H9 (cell line): ENCODE data around the gene RSU1. TPM values are rescaled to one million over a fixed set of nuclear protein-coding genes. Genes with fewer than 3 reads are reported as not detected.

Experiments used
- DNase-seq: peaks from one replicate; pipeline ENCODE4 v3.0.0-alpha.2; 2017
- H2AFZ ChIP-seq: one replicate; pipeline ENCODE4 v1.6.1; 2013; ENCODE audit warnings: mild to moderate bottlenecking, low read length, control low read depth, moderate library complexity
- H2AK5ac ChIP-seq: 2 replicates; pipeline ENCODE4 v1.6.1; 2013; ENCODE audit warnings: low read length, control low read depth, mixed read lengths; ENCODE audit not compliant: insufficient read length
- H2BK120ac ChIP-seq: one replicate; pipeline ENCODE4 v1.6.1; 2013; ENCODE audit warnings: low read depth, mild to moderate bottlenecking, low read length, control low read depth, inconsistent platforms; ENCODE audit not compliant: poor library complexity, severe bottlenecking
- H2BK12ac ChIP-seq: 2 replicates; pipeline ENCODE4 v1.6.1; 2013; ENCODE audit warnings: low read length, control low read depth, mixed read lengths, low read depth; ENCODE audit not compliant: insufficient read length
- H2BK15ac ChIP-seq: 2 replicates; pipeline ENCODE4 v1.6.1; 2013; ENCODE audit warnings: low read depth, low read length, control low read depth
- H2BK20ac ChIP-seq: one replicate; pipeline ENCODE4 v1.6.1; 2013; ENCODE audit warnings: low read depth, mild to moderate bottlenecking, low read length, control low read depth, inconsistent platforms; ENCODE audit not compliant: poor library complexity, severe bottlenecking
- H2BK5ac ChIP-seq: 2 replicates; pipeline ENCODE4 v1.6.1; 2013; ENCODE audit warnings: low read length, control low read depth, mixed read lengths; ENCODE audit not compliant: insufficient read length
- H3K14ac ChIP-seq: 2 replicates; pipeline ENCODE4 v1.6.1; 2013; ENCODE audit warnings: low read length, control low read depth; ENCODE audit not compliant: insufficient read depth
- H3K18ac ChIP-seq: 2 replicates; pipeline ENCODE4 v1.6.1; 2013; ENCODE audit warnings: low read depth, mild to moderate bottlenecking, mixed read lengths, low read length, control low read depth; ENCODE audit not compliant: insufficient read length
- H3K23ac ChIP-seq: 2 replicates; pipeline ENCODE4 v1.6.1; 2013; ENCODE audit warnings: low read length, control low read depth, mixed read lengths, low read depth; ENCODE audit not compliant: insufficient read length
- H3K23me2 ChIP-seq: 2 replicates; pipeline ENCODE4 v1.6.1; 2013; ENCODE audit warnings: low read depth, mild to moderate bottlenecking, mixed read lengths, low read length, control low read depth; ENCODE audit not compliant: insufficient read length, poor library complexity, severe bottlenecking
- H3K27ac ChIP-seq: 2 replicates; pipeline ENCODE4 v1.5.1; 2013; ENCODE audit warnings: low read length, control low read depth, mixed read lengths, low read depth; ENCODE audit not compliant: insufficient read length
- H3K27me3 ChIP-seq: 2 replicates; pipeline ENCODE4 v1.6.1; 2013; ENCODE audit warnings: low read length, control low read depth, inconsistent platforms; ENCODE audit not compliant: insufficient read depth
- H3K4ac ChIP-seq: 2 replicates; pipeline ENCODE4 v1.6.1; 2013; ENCODE audit warnings: low read depth, mild to moderate bottlenecking, control low read depth, inconsistent platforms, low read length, moderate library complexity
- H3K4me1 ChIP-seq: 2 replicates; pipeline ENCODE4 v1.6.1; 2013; ENCODE audit warnings: low read length, control low read depth, inconsistent platforms; ENCODE audit not compliant: insufficient read depth
- H3K4me2 ChIP-seq: 2 replicates; pipeline ENCODE4 v1.6.1; 2013; ENCODE audit warnings: low read length, control low read depth, mixed read lengths; ENCODE audit not compliant: insufficient read length, insufficient read depth
- H3K56ac ChIP-seq: 2 replicates; pipeline ENCODE4 v1.6.1; 2013; ENCODE audit warnings: low read depth, mild to moderate bottlenecking, mixed read lengths, low read length, control low read depth; ENCODE audit not compliant: insufficient read length
- H3K79me1 ChIP-seq: 2 replicates; pipeline ENCODE4 v1.6.1; 2013; ENCODE audit warnings: low read depth, mild to moderate bottlenecking, moderate library complexity, low read length, control low read depth, inconsistent platforms; ENCODE audit not compliant: insufficient read depth, poor library complexity, severe bottlenecking
- H3K79me2 ChIP-seq: 2 replicates; pipeline ENCODE4 v1.6.1; 2013; ENCODE audit warnings: low read length, control low read depth, inconsistent platforms; ENCODE audit not compliant: insufficient read depth
- H3K9ac ChIP-seq: 2 replicates; pipeline ENCODE4 v1.6.1; 2013; ENCODE audit warnings: low read length, control low read depth, mixed read lengths; ENCODE audit not compliant: insufficient read length; ENCODE audit errors: extremely low read depth
- H3K9me3 ChIP-seq: one replicate; pipeline ENCODE4 v1.6.1; 2013; ENCODE audit warnings: low read depth, low read length, inconsistent platforms; ENCODE audit not compliant: control insufficient read depth
- H3T11ph ChIP-seq: one replicate; pipeline ENCODE4 v1.6.1; 2013; ENCODE audit warnings: mild to moderate bottlenecking, low read length, control low read depth, inconsistent platforms
- H4K20me1 ChIP-seq: one replicate; pipeline ENCODE4 v1.6.1; 2013; ENCODE audit not compliant: control insufficient read depth, insufficient read length, insufficient read depth
- H4K5ac ChIP-seq: 2 replicates; pipeline ENCODE4 v1.6.1; 2013; ENCODE audit warnings: low read depth, mild to moderate bottlenecking, mixed read lengths, low read length, control low read depth; ENCODE audit not compliant: insufficient read length
- H4K8ac ChIP-seq: replicated peaks from 2 replicates; pipeline ENCODE4 v1.6.1; 2013; ENCODE audit warnings: low read length, control low read depth, mixed read lengths, low read depth; ENCODE audit not compliant: insufficient read length
- H4K91ac ChIP-seq: 2 replicates; pipeline ENCODE4 v1.6.1; 2013; ENCODE audit warnings: low read depth, mild to moderate bottlenecking, moderate library complexity, mixed read lengths, low read length, control low read depth; ENCODE audit not compliant: insufficient read length
- H3K27ac Mint-ChIP-seq, 3 experiments: 2 replicates in 2 of 3; 3 replicates in 1 of 3; pipeline ENCODE4 v1.8.0; 2020 to 2021; ENCODE audit warnings: mixed read lengths in 3 of 3, mild to moderate bottlenecking in 1 of 3, moderate library complexity in 1 of 3
- H3K27me3 Mint-ChIP-seq: 2 replicates; pipeline ENCODE4 v1.8.0; 2021; ENCODE audit warnings: low read depth, mild to moderate bottlenecking, moderate library complexity, mixed read lengths
- H3K36me3 Mint-ChIP-seq, 3 experiments: 2 replicates in 2 of 3; 3 replicates in 1 of 3; pipeline ENCODE4 v1.8.0; 2020 to 2021; ENCODE audit warnings: low read depth in 3 of 3, mixed read lengths in 3 of 3; ENCODE audit not compliant: insufficient read depth in 1 of 3
- H3K4me1 Mint-ChIP-seq, 2 experiments: 2 replicates each; pipeline ENCODE4 v1.8.0; 2020; ENCODE audit warnings: mixed read lengths in 2 of 2
- H3K4me3 Mint-ChIP-seq, 2 experiments: 2 replicates in 1 of 2; 3 replicates in 1 of 2; pipeline ENCODE4 v1.8.0; 2020 to 2021; ENCODE audit warnings: mild to moderate bottlenecking in 2 of 2, mixed read lengths in 2 of 2, moderate library complexity in 1 of 2
- H3K9me3 Mint-ChIP-seq, 2 experiments: 2 replicates in 1 of 2; 3 replicates in 1 of 2; pipeline ENCODE4 v1.8.0; 2020; ENCODE audit warnings: mild to moderate bottlenecking in 2 of 2, mixed read lengths in 2 of 2, moderate library complexity in 1 of 2
- WGBS: extraction: QIAGEN DNeasy Blood & Tissue Kit; methylation state at CpG from one replicate; pipeline ENCODE4 v1.1.7; 2013; ENCODE audit warnings: missing lambda C conversion rate, low lambda C conversion rate, mixed read lengths; ENCODE audit not compliant: insufficient read length; ENCODE audit errors: extremely low coverage; 5-methylcytosine and 5-hydroxymethylcytosine counted together
- total RNA-seq: library from RNA; stranded (reverse); gene quantifications from 2 replicates; pipeline ENCODE4 v1.2.1, GENCODE V29; 2021
- TF ChIP-seq, protein P1 (sequence below): fragments of 200-600 bp; sonication (generic); conservative IDR thresholded peaks from 3 replicates; pipeline ENCODE4 v1.8.0; 2021; ENCODE audit warnings: antibody characterized with exemption, mild to moderate bottlenecking

The RSU1 gene
- total RNA-seq, 1 experiment from 2014 or later = 59.4 TPM

DNA sequence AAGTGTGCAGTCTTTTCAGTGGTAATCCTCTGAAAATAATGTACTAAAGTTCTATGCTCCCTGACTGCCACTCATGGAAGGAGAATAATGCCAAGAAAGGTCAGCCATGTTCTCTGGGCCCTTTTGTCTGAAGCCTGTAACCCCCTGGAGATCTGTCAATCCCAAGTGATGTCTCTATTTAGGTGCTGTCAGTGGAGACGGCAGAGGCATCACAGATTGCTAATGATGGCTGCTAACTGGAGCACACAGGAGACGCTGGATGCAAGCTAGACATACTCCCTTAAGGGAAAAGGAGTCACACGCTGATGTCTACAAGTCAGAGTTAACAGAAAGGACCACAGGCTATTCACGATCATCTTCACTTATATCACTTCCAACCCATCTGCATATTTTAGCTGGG is 118.8 kb downstream of the RSU1 start:
- Histone ChIP-seq H2BK5ac (no peak overlapping the region), H2BK15ac (no peak overlapping the region), H2AFZ (no peak overlapping the region), H3K9me3 (no peaks in the 10 kb centered on the region), H4K5ac (no peak overlapping the region), H3K27me3 (no peaks in the 10 kb centered on the region), H3K23ac (no peak overlapping the region), H3K4ac (no peak overlapping the region), H4K8ac (no peak overlapping the region), H3K4me2 (no peak overlapping the region), H3K14ac (no peak overlapping the region), H2BK12ac (no peak overlapping the region), H3K9ac (no peak overlapping the region), H3K79me2 (no peaks in the 10 kb centered on the region), H4K20me1 (no peaks in the 10 kb centered on the region), H2BK120ac (no peak overlapping the region), H3T11ph (no peak overlapping the region), H3K18ac (no peak overlapping the region), H4K91ac (no peak overlapping the region), H2BK20ac (no peak overlapping the region), H3K23me2 (no peaks in the 10 kb centered on the region), H3K4me1 (no peaks in the 10 kb centered on the region), H3K27ac (no peak overlapping the region), H3K56ac (no peak overlapping the region), H3K79me1 (no peaks in the 10 kb centered on the region), H2AK5ac (no peak overlapping the region)
- TF ChIP-seq, protein P1, sequence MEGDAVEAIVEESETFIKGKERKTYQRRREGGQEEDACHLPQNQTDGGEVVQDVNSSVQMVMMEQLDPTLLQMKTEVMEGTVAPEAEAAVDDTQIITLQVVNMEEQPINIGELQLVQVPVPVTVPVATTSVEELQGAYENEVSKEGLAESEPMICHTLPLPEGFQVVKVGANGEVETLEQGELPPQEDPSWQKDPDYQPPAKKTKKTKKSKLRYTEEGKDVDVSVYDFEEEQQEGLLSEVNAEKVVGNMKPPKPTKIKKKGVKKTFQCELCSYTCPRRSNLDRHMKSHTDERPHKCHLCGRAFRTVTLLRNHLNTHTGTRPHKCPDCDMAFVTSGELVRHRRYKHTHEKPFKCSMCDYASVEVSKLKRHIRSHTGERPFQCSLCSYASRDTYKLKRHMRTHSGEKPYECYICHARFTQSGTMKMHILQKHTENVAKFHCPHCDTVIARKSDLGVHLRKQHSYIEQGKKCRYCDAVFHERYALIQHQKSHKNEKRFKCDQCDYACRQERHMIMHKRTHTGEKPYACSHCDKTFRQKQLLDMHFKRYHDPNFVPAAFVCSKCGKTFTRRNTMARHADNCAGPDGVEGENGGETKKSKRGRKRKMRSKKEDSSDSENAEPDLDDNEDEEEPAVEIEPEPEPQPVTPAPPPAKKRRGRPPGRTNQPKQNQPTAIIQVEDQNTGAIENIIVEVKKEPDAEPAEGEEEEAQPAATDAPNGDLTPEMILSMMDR = no peak
- no peak overlapping the region for H3K27ac Mint-ChIP-seq
- peaks cover 4 to 9% (median 6%) of the 10 kb centered on the region in 3 experiments; a peak in 4 of 7 replicates for H3K36me3 Mint-ChIP-seq
- no CpG with 5 or more reads among the region's 4 CpGs for WGBS
- no peak overlapping the region for H3K4me3 Mint-ChIP-seq
- no peak for DNase-seq
- peaks cover 5 to 15% of the 10 kb centered on the region in 2 experiments; a peak in 4 of 5 replicates for H3K9me3 Mint-ChIP-seq
- no peaks in the 10 kb centered on the region for H3K4me1 Mint-ChIP-seq
- H3K27me3 Mint-ChIP-seq = no peaks in the 10 kb centered on the region
